T-helper 1 cell treated with Interleukin-12 subunit alpha and Interleukin-12 subunit beta and Interleukin-4 antibody, amounts not matched to agents 30 ng/mL and 1 ng/mL, for 36 hours (primary cell): ENCODE data around the gene ZNF337. TPM values are rescaled to one million over a fixed set of nuclear protein-coding genes. Genes with fewer than 3 reads are reported as not detected.
"Not testable (repeated sequence)": the region's sequence is repeated elsewhere in the genome, so short reads cannot be mapped to it uniquely, and the experiment has no call there.

ENCODE experiments used
- intact Hi-C: fragments of 100-400 bp; cut with micrococcal nuclease; formaldehyde crosslinking; loops from one replicate; pipeline ENCODE4 v1.15.1; 2024
- total RNA-seq: library from RNA; stranded (reverse); gene quantifications from 2 replicates; pipeline ENCODE4 v1.2.3, GENCODE V29; 2022

ZNF337 gene
- total RNA-seq, 1 donor from 2014 or later: 19.0 TPM

GRCh38 chr20:25695532-25696370 is 902 bp downstream of the ZNF337 start:
- intact Hi-C loops: loop anchor here (2.0 to 5.0 kb wide), 2 partner anchors 71 to 303 kb away; partner anchors contain the start of genes ABHD12 and NANP

- intact Hi-C loops: loop anchor here (5.0 kb wide), 1 partner anchor 750 kb away; no protein-coding TSS in a partner anchor
Observed at GRCh38 chr20:25692499-25692898, 4.2 kb downstream of the ZNF337 start.

GRCh38 chr20:25690427-25690826 is 6.2 kb downstream of the ZNF337 start:
- intact Hi-C loops: loop anchor here (2.0 to 5.0 kb wide), 2 partner anchors 106 to 748 kb away; partner anchors contain the start of gene NINL

- intact Hi-C loops: no loop called here
Observed at GRCh38 chr20:25686081-25687067, 10.3 kb downstream of the ZNF337 start.

GRCh38 chr20:25685276-25686080 is 11.2 kb downstream of the ZNF337 start:
- intact Hi-C loops: no loop called here

GRCh38 chr20:25683826-25684225 is 12.8 kb downstream of the ZNF337 start:
- intact Hi-C loops: not testable (repeated sequence)

GRCh38 chr20:25683050-25683449 is 13.6 kb downstream of the ZNF337 start:
- intact Hi-C loops: no loop called here

- intact Hi-C loops: no loop called here
Observed at GRCh38 chr20:25676164-25676809, 20.4 kb downstream of the ZNF337 start.

- intact Hi-C loops: no loop called here
Observed at GRCh38 chr20:25675161-25675560, 21.5 kb downstream of the ZNF337 start.

- intact Hi-C loops: no loop called here
Observed at GRCh38 chr20:25672659-25673235, 23.9 kb downstream of the ZNF337 start.

GRCh38 chr20:25669826-25670422 is 26.7 kb downstream of the ZNF337 start:
- intact Hi-C loops: no loop called here

- intact Hi-C loops: no loop called here
Observed at GRCh38 chr20:25668446-25668845, 28.2 kb downstream of the ZNF337 start.

GRCh38 chr20:25659999-25660398 is 36.7 kb downstream of the ZNF337 start:
- intact Hi-C loops: loop anchor here (2.0 kb wide), 1 partner anchor 491 kb away; no protein-coding TSS in a partner anchor

GRCh38 chr20:25654487-25654886 is 42.2 kb downstream of the ZNF337 start:
- intact Hi-C loops: no loop called here

GRCh38 chr20:25652866-25653265 is 43.8 kb downstream of the ZNF337 start:
- intact Hi-C loops: not testable (repeated sequence)

GRCh38 chr20:25644814-25645213 is 51.8 kb downstream of the ZNF337 start:
- intact Hi-C loops: no loop called here

- intact Hi-C loops: no loop called here
Observed at GRCh38 chr20:25643716-25644115, 52.9 kb downstream of the ZNF337 start.

GRCh38 chr20:25637247-25637646 is 59.4 kb downstream of the ZNF337 start:
- intact Hi-C loops: no loop called here

GRCh38 chr20:25632940-25633790 is 63.5 kb downstream of the ZNF337 start:
- intact Hi-C loops: no loop called here
